ENCODE measurements around the gene ZNF3.
A peak's percentile ranks its signal among the peaks of the same experiment; 100 is the strongest.

Gene ZNF3

GRCh38 chr7:100057006-100057405 is 24.5 kb downstream of the ZNF3 start:
- peaks cover 23% of the 10 kb centered on the region for H3K36me3 ChIP-seq (ENCODE audit: control insufficient read depth, insufficient read depth, low read length)
- no peaks in the 10 kb centered on the region for H3K9me3 ChIP-seq (ENCODE audit: control insufficient read depth, low read length)
- H3K4me3 ChIP-seq (ENCODE audit: insufficient read depth, low read depth, low read length, poor library complexity, severe bottlenecking): no peak overlapping the region
- no peak overlapping the region for H3K27ac ChIP-seq (ENCODE audit: insufficient read depth, low read length, poor library complexity, severe bottlenecking)
- no peaks in the 10 kb centered on the region for H3K27me3 ChIP-seq (replicated peaks; ENCODE audit: control insufficient read depth, insufficient read depth, low read length, poor library complexity, severe bottlenecking)
- DNase-seq: no peak
- H3K4me1 ChIP-seq (ENCODE audit: control insufficient read depth, insufficient read depth, low read length, poor library complexity, severe bottlenecking): no peaks in the 10 kb centered on the region

- H3K4me1 ChIP-seq (ENCODE audit: control insufficient read depth, insufficient read depth, low read length, poor library complexity, severe bottlenecking): peaks cover 11% of the 10 kb centered on the region
- no peaks in the 10 kb centered on the region for H3K27me3 ChIP-seq (replicated peaks; ENCODE audit: control insufficient read depth, insufficient read depth, low read length, poor library complexity, severe bottlenecking)
- peaks cover 16% of the 10 kb centered on the region for H3K36me3 ChIP-seq (ENCODE audit: control insufficient read depth, insufficient read depth, low read length)
- no peak overlapping the region for H3K27ac ChIP-seq (ENCODE audit: insufficient read depth, low read length, poor library complexity, severe bottlenecking)
- no peak overlapping the region for H3K4me3 ChIP-seq (ENCODE audit: insufficient read depth, low read depth, low read length, poor library complexity, severe bottlenecking)
- H3K9me3 ChIP-seq (ENCODE audit: control insufficient read depth, low read length): no peaks in the 10 kb centered on the region
- DNase-seq: no peak
Observed at GRCh38 chr7:100053215-100053614, 28.3 kb downstream of the ZNF3 start.

GRCh38 chr7:100051611-100052010 is 29.9 kb downstream of the ZNF3 start:
- no peaks in the 10 kb centered on the region for H3K27me3 ChIP-seq (replicated peaks; ENCODE audit: control insufficient read depth, insufficient read depth, low read length, poor library complexity, severe bottlenecking)
- no peaks in the 10 kb centered on the region for H3K36me3 ChIP-seq (ENCODE audit: control insufficient read depth, insufficient read depth, low read length)
- DNase-seq: no peak
- H3K4me3 ChIP-seq (ENCODE audit: insufficient read depth, low read depth, low read length, poor library complexity, severe bottlenecking): no peak overlapping the region
- H3K27ac ChIP-seq (ENCODE audit: insufficient read depth, low read length, poor library complexity, severe bottlenecking): no peak overlapping the region
- peaks cover 11% of the 10 kb centered on the region for H3K4me1 ChIP-seq (ENCODE audit: control insufficient read depth, insufficient read depth, low read length, poor library complexity, severe bottlenecking)
- no peaks in the 10 kb centered on the region for H3K9me3 ChIP-seq (ENCODE audit: control insufficient read depth, low read length)

- Histone ChIP-seq H3K4me3 (ENCODE audit: insufficient read depth, low read depth, low read length, poor library complexity, severe bottlenecking) (peak within 1 kb of the TSS; percentile 97), H3K27me3 (replicated peaks; ENCODE audit: control insufficient read depth, insufficient read depth, low read length, poor library complexity, severe bottlenecking) (no peaks in the 10 kb centered on the region), H3K27ac (ENCODE audit: insufficient read depth, low read length, poor library complexity, severe bottlenecking) (peak within 1 kb of the TSS; percentile 85), H3K36me3 (ENCODE audit: control insufficient read depth, insufficient read depth, low read length) (no peaks in the 10 kb centered on the region), H3K9me3 (ENCODE audit: control insufficient read depth, low read length) (no peaks in the 10 kb centered on the region), H3K4me1 (ENCODE audit: control insufficient read depth, insufficient read depth, low read length, poor library complexity, severe bottlenecking) (peaks cover 11% of the 10 kb centered on the region)
- peak; percentile 64 to 73 (median 68) for DNase-seq
Observed at GRCh38 chr7:100049441-100050291, 31.9 kb downstream of the ZNF3 start, which contains the start of gene ZSCAN21. TSS of gene ZSCAN21 (plus strand) at chr7:100049774. CDS start at chr7:100057007, 7,233 bp downstream.

- H3K4me1 ChIP-seq (ENCODE audit: control insufficient read depth, insufficient read depth, low read length, poor library complexity, severe bottlenecking): peaks cover 11% of the 10 kb centered on the region
- H3K27ac ChIP-seq (ENCODE audit: insufficient read depth, low read length, poor library complexity, severe bottlenecking): no peak overlapping the region
- no peaks in the 10 kb centered on the region for H3K27me3 ChIP-seq (replicated peaks; ENCODE audit: control insufficient read depth, insufficient read depth, low read length, poor library complexity, severe bottlenecking)
- no peaks in the 10 kb centered on the region for H3K36me3 ChIP-seq (ENCODE audit: control insufficient read depth, insufficient read depth, low read length)
- no peak for DNase-seq
- no peaks in the 10 kb centered on the region for H3K9me3 ChIP-seq (ENCODE audit: control insufficient read depth, low read length)
- no peak overlapping the region for H3K4me3 ChIP-seq (ENCODE audit: insufficient read depth, low read depth, low read length, poor library complexity, severe bottlenecking)
Observed at GRCh38 chr7:100048680-100049079, 32.8 kb downstream of the ZNF3 start.

GRCh38 chr7:100044718-100045117 is 36.8 kb downstream of the ZNF3 start:
- no peak overlapping the region for H3K27ac ChIP-seq (ENCODE audit: insufficient read depth, low read length, poor library complexity, severe bottlenecking)
- DNase-seq: no peak

GRCh38 chr7:100040575-100040974 is 40.9 kb downstream of the ZNF3 start:
- Histone ChIP-seq H3K9me3 (ENCODE audit: control insufficient read depth, low read length) (no peaks in the 10 kb centered on the region), H3K4me3 (ENCODE audit: insufficient read depth, low read depth, low read length, poor library complexity, severe bottlenecking) (no peak overlapping the region), H3K4me1 (ENCODE audit: control insufficient read depth, insufficient read depth, low read length, poor library complexity, severe bottlenecking) (no peaks in the 10 kb centered on the region), H3K27me3 (replicated peaks; ENCODE audit: control insufficient read depth, insufficient read depth, low read length, poor library complexity, severe bottlenecking) (no peaks in the 10 kb centered on the region), H3K36me3 (ENCODE audit: control insufficient read depth, insufficient read depth, low read length) (peaks cover 3% of the 10 kb centered on the region), H3K27ac (ENCODE audit: insufficient read depth, low read length, poor library complexity, severe bottlenecking) (no peak overlapping the region)
- no peak for DNase-seq

More at GRCh38 chr7:100044718-100045117, 36.8 kb downstream of the ZNF3 start:
- H3K36me3 ChIP-seq (ENCODE audit: control insufficient read depth, insufficient read depth, low read length): no peaks in the 10 kb centered on the region
- peaks cover 4% of the 10 kb centered on the region for H3K4me1 ChIP-seq (ENCODE audit: control insufficient read depth, insufficient read depth, low read length, poor library complexity, severe bottlenecking)
- H3K9me3 ChIP-seq (ENCODE audit: control insufficient read depth, low read length): no peaks in the 10 kb centered on the region
- H3K4me3 ChIP-seq (ENCODE audit: insufficient read depth, low read depth, low read length, poor library complexity, severe bottlenecking): no peak overlapping the region
- H3K27me3 ChIP-seq (replicated peaks; ENCODE audit: control insufficient read depth, insufficient read depth, low read length, poor library complexity, severe bottlenecking): no peaks in the 10 kb centered on the region

GRCh38 chr7:100038326-100038725 is 43.2 kb downstream of the ZNF3 start:
- Histone ChIP-seq H3K9me3 (ENCODE audit: control insufficient read depth, low read length) (no peaks in the 10 kb centered on the region), H3K4me3 (ENCODE audit: insufficient read depth, low read depth, low read length, poor library complexity, severe bottlenecking) (no peak overlapping the region), H3K27me3 (replicated peaks; ENCODE audit: control insufficient read depth, insufficient read depth, low read length, poor library complexity, severe bottlenecking) (no peaks in the 10 kb centered on the region), H3K27ac (ENCODE audit: insufficient read depth, low read length, poor library complexity, severe bottlenecking) (no peak overlapping the region), H3K36me3 (ENCODE audit: control insufficient read depth, insufficient read depth, low read length) (peaks cover 14% of the 10 kb centered on the region), H3K4me1 (ENCODE audit: control insufficient read depth, insufficient read depth, low read length, poor library complexity, severe bottlenecking) (no peaks in the 10 kb centered on the region)
- DNase-seq: no peak

- Histone ChIP-seq H3K27ac (ENCODE audit: insufficient read depth, low read length, poor library complexity, severe bottlenecking) (no peak overlapping the region), H3K27me3 (replicated peaks; ENCODE audit: control insufficient read depth, insufficient read depth, low read length, poor library complexity, severe bottlenecking) (no peaks in the 10 kb centered on the region), H3K9me3 (ENCODE audit: control insufficient read depth, low read length) (no peaks in the 10 kb centered on the region), H3K36me3 (ENCODE audit: control insufficient read depth, insufficient read depth, low read length) (peaks cover 19% of the 10 kb centered on the region), H3K4me1 (ENCODE audit: control insufficient read depth, insufficient read depth, low read length, poor library complexity, severe bottlenecking) (no peaks in the 10 kb centered on the region), H3K4me3 (ENCODE audit: insufficient read depth, low read depth, low read length, poor library complexity, severe bottlenecking) (no peak overlapping the region)
- no peak for DNase-seq
Observed at GRCh38 chr7:100035876-100036275, 45.6 kb downstream of the ZNF3 start.

- H3K4me1 ChIP-seq (ENCODE audit: control insufficient read depth, insufficient read depth, low read length, poor library complexity, severe bottlenecking): no peaks in the 10 kb centered on the region
- no peaks in the 10 kb centered on the region for H3K27me3 ChIP-seq (replicated peaks; ENCODE audit: control insufficient read depth, insufficient read depth, low read length, poor library complexity, severe bottlenecking)
- no peaks in the 10 kb centered on the region for H3K9me3 ChIP-seq (ENCODE audit: control insufficient read depth, low read length)
- peaks cover 27% of the 10 kb centered on the region for H3K36me3 ChIP-seq (ENCODE audit: control insufficient read depth, insufficient read depth, low read length)
- no peak overlapping the region for H3K4me3 ChIP-seq (ENCODE audit: insufficient read depth, low read depth, low read length, poor library complexity, severe bottlenecking)
- DNase-seq: no peak
- H3K27ac ChIP-seq (ENCODE audit: insufficient read depth, low read length, poor library complexity, severe bottlenecking): no peak overlapping the region
Observed at GRCh38 chr7:100034871-100035510, 46.5 kb downstream of the ZNF3 start.
